HG03196 (cell line): ENCODE results near the gene SLCO4C1.
"Not testable (repeated sequence)": the region's sequence is repeated elsewhere in the genome, so short reads cannot be mapped to it uniquely, and the experiment has no call there.

Source experiments
- ATAC-seq: cut with Tn5 transposase; IDR thresholded peaks from one replicate; pipeline ENCODE4 v1.9.1; 2021; ENCODE audit not compliant: unreplicated experiment

The SLCO4C1 gene

DNA sequence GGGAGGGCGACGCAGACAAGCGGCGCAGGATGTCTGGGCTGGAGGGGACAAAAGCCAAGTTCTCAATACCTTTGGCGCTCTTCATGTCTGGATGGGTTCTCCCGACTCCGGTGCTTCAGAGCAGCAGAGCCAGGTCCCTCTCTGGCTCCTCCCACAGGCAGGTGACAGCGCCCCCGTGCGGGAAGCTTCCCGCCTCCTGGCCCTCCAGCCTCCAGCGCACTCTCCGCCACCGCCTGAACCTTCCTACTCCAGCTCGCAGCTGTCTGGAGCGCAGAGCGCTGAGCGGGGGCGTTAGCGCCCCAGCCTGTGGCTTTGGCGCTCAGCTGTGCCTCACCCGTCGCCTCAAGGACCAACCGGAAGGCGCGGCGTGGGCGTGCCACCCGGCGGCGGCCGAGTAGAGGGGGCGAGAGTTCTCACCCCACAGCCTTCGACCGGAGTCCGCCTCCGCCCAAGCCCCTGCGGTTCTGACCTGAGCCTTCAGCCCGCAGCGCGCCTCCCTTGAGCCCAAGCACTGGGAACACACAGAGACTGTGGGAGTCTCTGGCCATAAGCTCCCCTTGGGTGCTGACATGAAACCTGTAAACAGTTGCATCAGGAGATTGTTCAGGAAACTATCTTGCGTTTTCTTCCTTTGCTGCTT is at the start of gene SLCO4C1:
Gene SLCO4C1, minus strand, starts transcription at position 107 of the 640 bp plus-strand sequence. Its CDS starts 22 bp downstream, at position 85.
- peak; percentile 98 for ATAC-seq

DNA sequence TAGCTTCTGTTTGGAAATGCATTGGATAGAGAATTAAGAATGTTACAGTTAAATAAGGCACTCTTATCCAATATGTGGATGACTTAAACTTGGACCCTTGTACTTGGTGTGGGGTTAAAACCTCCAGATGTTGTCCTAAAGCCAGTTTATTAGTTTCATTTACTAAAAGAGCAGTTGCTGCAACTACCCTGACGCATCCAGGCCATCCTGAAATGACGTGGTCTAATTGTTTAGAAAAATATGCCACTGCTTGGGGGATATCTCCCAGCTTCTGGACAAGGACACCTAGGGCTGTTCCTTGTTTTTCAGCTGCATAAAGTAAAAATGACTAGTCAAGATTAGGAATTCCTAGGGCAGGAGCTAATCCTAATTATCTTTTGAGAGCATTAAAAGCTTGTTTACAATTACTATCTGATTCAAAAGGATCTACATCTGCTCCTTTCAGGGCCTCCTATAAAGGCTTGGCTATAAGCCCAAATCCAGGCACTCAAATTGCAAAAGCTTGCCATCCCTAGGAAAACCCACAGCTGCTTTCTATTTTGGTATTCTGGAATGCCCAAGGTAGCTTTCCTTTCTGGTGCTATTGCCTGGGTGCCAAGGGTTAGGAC is 45.7 kb upstream of the SLCO4C1 start:
- no peak for ATAC-seq

- ATAC-seq: no peak
These were observed 28.6 kb upstream of the SLCO4C1 start for GRCh38 chr5:102324714-102325113.

DNA sequence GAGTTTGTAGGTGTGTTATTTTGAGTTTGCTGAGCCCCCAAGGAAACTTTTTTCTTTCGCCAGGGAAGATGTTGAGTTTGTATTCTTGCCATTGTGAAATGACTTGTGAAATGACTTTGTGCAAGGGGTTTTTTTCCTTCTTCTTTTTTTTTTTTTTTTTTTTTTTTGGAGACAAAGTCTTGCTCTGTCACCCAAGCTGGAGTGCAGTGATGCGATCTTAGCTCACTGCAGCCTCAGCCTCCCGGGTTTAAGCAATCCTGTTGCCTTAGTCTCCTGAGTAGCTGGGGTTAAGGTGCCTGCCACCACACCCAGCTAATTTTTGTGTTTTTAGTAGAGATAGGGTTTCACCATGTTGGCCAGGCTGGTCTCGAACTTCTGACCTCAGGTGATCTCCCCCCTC is 22.7 kb upstream of the SLCO4C1 start:
- ATAC-seq: not testable (repeated sequence)

GRCh38 chr5:102314328-102314727 is 18.2 kb upstream of the SLCO4C1 start:
- ATAC-seq: no peak

- no peak for ATAC-seq
These were observed 17.8 kb upstream of the SLCO4C1 start for GRCh38 chr5:102313912-102314311.

- no peak for ATAC-seq
These were observed 16.7 kb upstream of the SLCO4C1 start for GRCh38 chr5:102312586-102313370.

DNA sequence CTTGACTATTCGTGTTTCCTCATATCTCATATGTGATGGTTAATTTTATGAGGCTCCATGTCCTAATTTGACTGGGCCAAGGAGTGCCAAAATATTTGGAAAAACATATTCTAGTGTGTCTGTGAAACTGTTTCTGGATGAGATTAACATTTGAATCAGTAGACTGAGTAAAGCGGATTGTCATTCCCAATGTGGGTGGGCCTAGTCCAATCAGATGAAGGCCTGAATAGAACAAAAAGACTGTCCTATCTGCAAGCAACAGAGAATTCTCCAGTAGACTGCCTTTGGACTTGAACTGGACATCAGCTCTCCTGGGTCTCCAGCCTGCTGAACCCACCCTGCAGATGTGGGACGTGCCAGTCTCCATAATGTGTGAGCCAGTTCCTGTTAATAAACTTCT is 13.5 kb upstream of the SLCO4C1 start:
- ATAC-seq: no peak

- no peak for ATAC-seq
These were observed 11.1 kb upstream of the SLCO4C1 start for GRCh38 chr5:102307232-102307631.

DNA sequence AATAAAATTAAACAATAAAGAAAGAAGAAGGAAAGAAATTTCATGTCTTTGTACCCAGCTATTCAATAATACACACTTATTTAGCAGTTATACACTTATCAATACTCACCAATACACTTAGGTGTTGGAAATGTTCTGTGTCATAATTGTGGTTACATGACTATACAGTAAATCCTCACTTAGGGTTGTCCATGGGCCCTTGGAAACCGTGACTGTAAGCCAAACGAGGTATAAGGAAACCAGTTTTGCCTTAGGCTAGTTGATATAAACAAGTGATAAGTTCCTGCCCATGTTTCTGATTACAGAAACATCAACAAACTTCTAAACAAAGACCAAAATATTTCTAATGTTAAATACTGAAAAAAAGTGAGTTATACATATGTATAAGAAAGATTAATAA is 10.0 kb upstream of the SLCO4C1 start:
- ATAC-seq: no peak

GRCh38 chr5:102295534-102296177 is 428 bp downstream of the SLCO4C1 start:
- ATAC-seq: peak; percentile 9

DNA sequence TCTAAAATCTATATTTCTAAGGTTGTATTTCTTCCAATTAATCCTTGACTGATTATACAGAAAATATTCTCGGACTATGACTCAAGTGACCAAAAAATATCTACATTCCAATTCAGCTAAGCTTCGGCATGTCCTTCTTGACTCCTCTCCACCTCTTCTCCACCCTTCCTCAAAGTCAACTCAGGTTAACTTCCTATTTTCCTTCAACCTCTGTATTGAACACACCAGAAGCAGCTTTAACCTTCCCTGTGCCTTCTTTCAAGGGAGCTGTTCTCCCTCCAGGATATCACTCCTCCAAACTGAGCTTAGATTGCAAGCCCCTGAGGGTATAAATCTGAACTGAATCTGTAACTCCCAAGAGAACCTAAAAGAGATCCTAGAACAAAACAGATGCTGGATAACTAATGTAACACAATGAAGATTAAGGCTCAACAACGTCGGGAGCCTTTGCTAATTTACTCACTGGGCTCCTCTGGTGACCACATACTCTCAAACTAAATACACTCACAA is 1.1 kb downstream of the SLCO4C1 start:
- ATAC-seq: no peak

DNA sequence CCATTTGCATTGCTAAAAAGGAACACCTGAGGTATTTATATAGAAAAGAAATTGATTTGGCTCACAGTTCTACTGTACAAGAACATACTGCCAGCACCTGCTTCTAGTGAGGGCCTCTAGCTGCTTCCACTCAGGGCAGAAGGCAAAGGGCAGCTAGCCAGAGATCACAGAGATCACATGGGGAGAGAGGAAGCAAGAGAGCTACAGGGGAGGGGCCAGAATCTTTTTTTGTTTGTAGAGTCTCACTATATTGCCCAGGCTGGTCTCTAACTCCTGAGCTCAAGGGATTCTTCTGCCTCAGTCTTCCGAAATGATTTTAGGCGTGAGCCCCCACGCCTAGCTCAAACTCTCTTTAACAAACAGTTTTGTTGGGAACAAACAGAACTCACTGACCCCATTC is 6.1 kb downstream of the SLCO4C1 start:
- no peak for ATAC-seq

GRCh38 chr5:102289251-102289899 is 6.7 kb downstream of the SLCO4C1 start:
- ATAC-seq: no peak

- no peak for ATAC-seq
These were observed 7.5 kb downstream of the SLCO4C1 start for GRCh38 chr5:102288630-102289029.

- no peak for ATAC-seq
These were observed 9.6 kb downstream of the SLCO4C1 start for GRCh38 chr5:102286476-102286875.

DNA sequence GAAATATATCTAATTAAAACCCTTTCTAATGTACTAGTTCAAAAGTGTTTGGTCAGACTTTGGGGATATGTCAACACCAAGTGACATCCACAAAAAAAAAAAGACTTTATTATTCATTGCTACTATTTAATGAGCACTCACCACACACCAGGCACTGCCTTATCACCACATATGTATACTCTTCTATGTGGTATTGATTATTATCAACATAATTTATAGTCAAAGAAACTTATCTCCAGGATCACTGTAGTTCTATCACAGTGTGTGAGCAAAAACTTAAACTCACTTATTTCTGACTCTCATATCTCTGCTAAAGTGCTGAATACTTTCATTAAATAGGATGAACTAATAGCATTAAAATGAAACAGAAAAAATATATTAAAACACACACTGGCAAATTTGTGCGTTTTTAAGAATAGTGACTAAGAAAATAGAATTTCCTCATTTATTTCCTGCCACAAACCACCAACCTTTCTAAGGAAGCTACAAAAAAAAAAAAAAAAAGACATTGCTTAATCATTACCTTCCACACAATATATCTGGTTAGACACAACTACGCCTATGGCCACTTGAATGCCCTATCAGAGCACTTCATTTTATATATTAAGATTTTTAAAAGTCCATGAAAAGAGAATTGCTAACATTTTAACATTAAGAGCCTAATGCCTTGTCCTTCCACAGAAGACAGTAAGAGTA is 12.8 kb downstream of the SLCO4C1 start:
- peak; percentile 61 for ATAC-seq

DNA sequence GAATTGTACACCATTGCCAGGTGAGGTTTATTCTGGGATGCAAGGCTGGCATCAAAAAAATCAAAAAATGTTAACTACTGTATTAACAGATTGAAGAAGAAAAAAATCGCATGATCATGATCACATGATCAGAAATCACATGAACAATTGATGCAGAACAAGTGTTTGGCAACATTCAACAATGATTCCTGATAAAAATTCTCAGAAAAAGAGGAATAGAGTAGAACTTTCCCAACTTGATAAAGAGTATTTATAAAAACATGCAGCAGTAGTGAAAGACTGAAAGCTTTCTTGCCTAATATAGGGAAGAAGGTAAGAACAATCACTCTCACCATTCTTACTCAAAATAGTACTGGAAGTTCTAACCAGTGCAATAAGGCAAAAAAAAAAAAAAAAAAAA is 16.4 kb downstream of the SLCO4C1 start:
- ATAC-seq: no peak

DNA sequence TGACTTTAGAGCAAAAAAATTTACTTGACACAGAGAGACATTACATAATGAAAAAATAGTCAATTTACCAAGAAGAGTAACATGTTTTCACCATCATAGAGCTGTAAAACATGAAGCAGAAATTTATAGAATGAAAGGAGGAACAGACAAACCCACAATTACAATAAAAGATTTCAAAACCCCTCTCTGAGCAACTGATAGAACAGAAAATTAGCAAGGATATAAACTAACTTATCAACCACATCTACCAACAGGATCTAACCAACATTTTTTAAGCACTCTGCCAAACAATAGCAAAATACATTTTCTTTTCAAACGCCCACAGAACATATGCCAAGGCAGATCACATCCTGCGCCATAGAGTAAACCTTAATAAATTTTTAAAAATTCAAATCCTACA is 17.9 kb downstream of the SLCO4C1 start:
- ATAC-seq: no peak

- ATAC-seq: no peak
These were observed 18.9 kb downstream of the SLCO4C1 start for GRCh38 chr5:102277144-102277543.
